ENCODE measurements around the gene DDT.
"Not testable (repeated sequence)": the region's sequence is repeated elsewhere in the genome, so short reads cannot be mapped to it uniquely, and the experiment has no call there.

Gene DDT

GRCh38 chr22:23974345-23974744 lies at the start of gene DDT:
Gene DDT (minus strand): TSS chr22:23974441. CDS start chr22:23974414, 27 bp downstream.
- not testable (repeated sequence) for H3K4me3 ChIP-seq (ENCODE audit: low read depth, low read length); H3K79me2 ChIP-seq (ENCODE audit: control insufficient read depth, insufficient read depth, low read length, unreplicated experiment); H2AFZ ChIP-seq (ENCODE audit: low read length, unreplicated experiment); H3K4me1 ChIP-seq (ENCODE audit: control insufficient read depth, insufficient read depth, low read length, unreplicated experiment); H3K27ac ChIP-seq (ENCODE audit: low read depth, low read length); H3K36me3 ChIP-seq (ENCODE audit: insufficient read depth, low read length); H3K27me3 ChIP-seq (ENCODE audit: insufficient read depth, low read length)

GRCh38 chr22:24023204-24023789 lies 49.1 kb upstream of the DDT start:
- Histone ChIP-seq H3K79me2 (ENCODE audit: control insufficient read depth, insufficient read depth, low read length, unreplicated experiment) (peaks cover 37% of the 10 kb centered on the region), H3K27me3 (ENCODE audit: insufficient read depth, low read length) (no peaks in the 10 kb centered on the region), H2AFZ (ENCODE audit: low read length, unreplicated experiment) (no peak overlapping the region), H3K27ac (ENCODE audit: low read depth, low read length) (no peak overlapping the region), H3K4me3 (ENCODE audit: low read depth, low read length) (no peak overlapping the region), H3K4me1 (ENCODE audit: control insufficient read depth, insufficient read depth, low read length, unreplicated experiment) (no peaks in the 10 kb centered on the region), H3K36me3 (ENCODE audit: insufficient read depth, low read length) (no peaks in the 10 kb centered on the region)

- Histone ChIP-seq H3K79me2 (ENCODE audit: control insufficient read depth, insufficient read depth, low read length, unreplicated experiment) (peaks cover 32% of the 10 kb centered on the region), H3K27ac (ENCODE audit: low read depth, low read length) (no peak overlapping the region), H3K36me3 (ENCODE audit: insufficient read depth, low read length) (no peaks in the 10 kb centered on the region), H3K27me3 (ENCODE audit: insufficient read depth, low read length) (no peaks in the 10 kb centered on the region), H2AFZ (ENCODE audit: low read length, unreplicated experiment) (no peak overlapping the region), H3K4me3 (ENCODE audit: low read depth, low read length) (no peak overlapping the region), H3K4me1 (ENCODE audit: control insufficient read depth, insufficient read depth, low read length, unreplicated experiment) (no peaks in the 10 kb centered on the region)
Observed at GRCh38 chr22:24021304-24021703, 47.1 kb upstream of the DDT start.

- H3K4me3 ChIP-seq (ENCODE audit: low read depth, low read length) = no peak overlapping the region
- H3K36me3 ChIP-seq (ENCODE audit: insufficient read depth, low read length) = no peaks in the 10 kb centered on the region
- no peak overlapping the region for H2AFZ ChIP-seq (ENCODE audit: low read length, unreplicated experiment)
- H3K79me2 ChIP-seq (ENCODE audit: control insufficient read depth, insufficient read depth, low read length, unreplicated experiment) = peaks cover 54% of the 10 kb centered on the region
- H3K27me3 ChIP-seq (ENCODE audit: insufficient read depth, low read length) = no peaks in the 10 kb centered on the region
- no peak overlapping the region for H3K27ac ChIP-seq (ENCODE audit: low read depth, low read length)
- peaks cover 4% of the 10 kb centered on the region for H3K4me1 ChIP-seq (ENCODE audit: control insufficient read depth, insufficient read depth, low read length, unreplicated experiment)
Observed at GRCh38 chr22:24016156-24016555, 41.9 kb upstream of the DDT start.

GRCh38 chr22:24011735-24012068 lies 37.5 kb upstream of the DDT start:
- Histone ChIP-seq H3K27me3 (ENCODE audit: insufficient read depth, low read length) (no peaks in the 10 kb centered on the region), H3K4me3 (ENCODE audit: low read depth, low read length) (peak overlapping the region; percentile 99), H3K4me1 (ENCODE audit: control insufficient read depth, insufficient read depth, low read length, unreplicated experiment) (peaks cover 4% of the 10 kb centered on the region), H3K79me2 (ENCODE audit: control insufficient read depth, insufficient read depth, low read length, unreplicated experiment) (peaks cover 39% of the 10 kb centered on the region), H3K27ac (ENCODE audit: low read depth, low read length) (peak overlapping the region; percentile 51), H2AFZ (ENCODE audit: low read length, unreplicated experiment) (peak overlapping the region; percentile 91), H3K36me3 (ENCODE audit: insufficient read depth, low read length) (no peaks in the 10 kb centered on the region)

- peaks cover 4% of the 10 kb centered on the region for H3K4me1 ChIP-seq (ENCODE audit: control insufficient read depth, insufficient read depth, low read length, unreplicated experiment)
- H3K4me3 ChIP-seq (ENCODE audit: low read depth, low read length) = no peak overlapping the region
- H3K27me3 ChIP-seq (ENCODE audit: insufficient read depth, low read length) = no peaks in the 10 kb centered on the region
- no peaks in the 10 kb centered on the region for H3K36me3 ChIP-seq (ENCODE audit: insufficient read depth, low read length)
- H2AFZ ChIP-seq (ENCODE audit: low read length, unreplicated experiment) = no peak overlapping the region
- H3K79me2 ChIP-seq (ENCODE audit: control insufficient read depth, insufficient read depth, low read length, unreplicated experiment) = peaks cover 29% of the 10 kb centered on the region
- H3K27ac ChIP-seq (ENCODE audit: low read depth, low read length) = no peak overlapping the region
Observed at GRCh38 chr22:24010018-24010391, 35.8 kb upstream of the DDT start.

- Histone ChIP-seq H3K4me1 (ENCODE audit: control insufficient read depth, insufficient read depth, low read length, unreplicated experiment) (peaks cover 4% of the 10 kb centered on the region), H3K79me2 (ENCODE audit: control insufficient read depth, insufficient read depth, low read length, unreplicated experiment) (peaks cover 24% of the 10 kb centered on the region), H3K27ac (ENCODE audit: low read depth, low read length) (no peak overlapping the region), H3K27me3 (ENCODE audit: insufficient read depth, low read length) (no peaks in the 10 kb centered on the region), H3K4me3 (ENCODE audit: low read depth, low read length) (no peak overlapping the region), H2AFZ (ENCODE audit: low read length, unreplicated experiment) (no peak overlapping the region), H3K36me3 (ENCODE audit: insufficient read depth, low read length) (no peaks in the 10 kb centered on the region)
Observed at GRCh38 chr22:24009227-24010017, 35.2 kb upstream of the DDT start.

- H3K4me1 ChIP-seq (ENCODE audit: control insufficient read depth, insufficient read depth, low read length, unreplicated experiment) = peaks cover 4% of the 10 kb centered on the region
- no peak overlapping the region for H2AFZ ChIP-seq (ENCODE audit: low read length, unreplicated experiment)
- H3K4me3 ChIP-seq (ENCODE audit: low read depth, low read length) = no peak overlapping the region
- H3K27me3 ChIP-seq (ENCODE audit: insufficient read depth, low read length) = no peaks in the 10 kb centered on the region
- no peak overlapping the region for H3K27ac ChIP-seq (ENCODE audit: low read depth, low read length)
- no peaks in the 10 kb centered on the region for H3K36me3 ChIP-seq (ENCODE audit: insufficient read depth, low read length)
- H3K79me2 ChIP-seq (ENCODE audit: control insufficient read depth, insufficient read depth, low read length, unreplicated experiment) = peaks cover 17% of the 10 kb centered on the region
Observed at GRCh38 chr22:24008381-24009226, 34.4 kb upstream of the DDT start.

- H3K4me3 ChIP-seq (ENCODE audit: low read depth, low read length) = no peak overlapping the region
Observed at GRCh38 chr22:24008022-24008283, 33.7 kb upstream of the DDT start.

GRCh38 chr22:24007253-24008021 lies 33.2 kb upstream of the DDT start:
- Histone ChIP-seq H2AFZ (ENCODE audit: low read length, unreplicated experiment) (no peak overlapping the region), H3K27me3 (ENCODE audit: insufficient read depth, low read length) (no peaks in the 10 kb centered on the region), H3K36me3 (ENCODE audit: insufficient read depth, low read length) (no peaks in the 10 kb centered on the region), H3K4me3 (ENCODE audit: low read depth, low read length) (no peak overlapping the region), H3K4me1 (ENCODE audit: control insufficient read depth, insufficient read depth, low read length, unreplicated experiment) (no peaks in the 10 kb centered on the region), H3K79me2 (ENCODE audit: control insufficient read depth, insufficient read depth, low read length, unreplicated experiment) (peaks cover 10% of the 10 kb centered on the region), H3K27ac (ENCODE audit: low read depth, low read length) (no peak overlapping the region)

More at GRCh38 chr22:24008022-24008283, 33.7 kb upstream of the DDT start:
- Histone ChIP-seq H3K27ac (ENCODE audit: low read depth, low read length) (no peak overlapping the region), H2AFZ (ENCODE audit: low read length, unreplicated experiment) (no peak overlapping the region), H3K36me3 (ENCODE audit: insufficient read depth, low read length) (no peaks in the 10 kb centered on the region), H3K4me1 (ENCODE audit: control insufficient read depth, insufficient read depth, low read length, unreplicated experiment) (no peaks in the 10 kb centered on the region), H3K27me3 (ENCODE audit: insufficient read depth, low read length) (no peaks in the 10 kb centered on the region), H3K79me2 (ENCODE audit: control insufficient read depth, insufficient read depth, low read length, unreplicated experiment) (peaks cover 13% of the 10 kb centered on the region)
